K562 (cell line): ENCODE measurements around the gene GIGYF2. TPM values are rescaled to one million over a fixed set of nuclear protein-coding genes. Genes with fewer than 3 reads are reported as not detected.

Experiments used
- ATAC-seq: fragments of 200-7000 bp; cut with Tn5 transposase; 3 replicates; pipeline ENCODE4 v1.9.1; 2020; ENCODE audit warnings: moderate library complexity
- BruUV-seq: library from RNA; stranded (reverse); fragments of 400-500 nt; replicated peaks from 2 replicates; lab custom pipeline; 2021; lab: Mats Ljungman, UMichigan
- CTCF ChIA-PET: fragments of 300-600 bp; formaldehyde crosslinking; extraction: SDS; loops from one replicate; lab custom pipeline; 2021; ENCODE audit warnings: low intra/inter-chr PET ratio; lab: Yijun Ruan, JAX
- POLR2A ChIA-PET: fragments of 300-600, 350-650 bp; sonication (Branson Sonifier 250); formaldehyde crosslinking; extraction: SDS; loops from one replicate; lab custom pipeline; 2021; ENCODE audit warnings: antibody characterized with exemption, inconsistent platforms; lab: Yijun Ruan, JAX
- DNase-seq, 4 experiments: peaks; one replicate each; pipeline versions ENCODE4 v3.0.0 to v3.0.0-alpha.2; 2011 to 2018; ENCODE audit warnings: low spot score in 3 of 4, mixed read lengths in 3 of 4; ENCODE audit errors: extremely low read depth in 1 of 4
- FAIRE-seq: peaks from 2 replicates; lab custom pipeline; 2011; peaks lifted over from hg19 to GRCh38; lab: Jason Lieb, UNC
- H2AFZ ChIP-seq: 2 replicates; pipeline ENCODE4 v1.6.0; 2011; ENCODE audit warnings: low read depth, low read length, control low read depth, inconsistent platforms
- H3K27ac ChIP-seq: fragments of 200-600 bp; 3 replicates; pipeline ENCODE4 v1.8.0; 2011; ENCODE audit warnings: low read depth, mild to moderate bottlenecking, control low read depth, inconsistent platforms, low read length, moderate library complexity, mixed read lengths; ENCODE audit errors: extremely low read depth
- H3K27me3 ChIP-seq, 2 experiments: fragments of 300-600 bp in 1 of 2; 2 replicates in 1 of 2; 3 replicates in 1 of 2; pipeline versions ENCODE4 v1.6.0 to v1.8.0; 2011; ENCODE audit warnings: inconsistent platforms in 2 of 2, low read length in 2 of 2, mild to moderate bottlenecking in 1 of 2, mixed read lengths in 1 of 2, moderate library complexity in 1 of 2; ENCODE audit not compliant: control insufficient read depth in 2 of 2, insufficient read depth in 2 of 2
- H3K36me3 ChIP-seq: fragments of 300-600 bp; 3 replicates; pipeline ENCODE4 v1.8.0; 2011; ENCODE audit warnings: mild to moderate bottlenecking, low read length, inconsistent platforms; ENCODE audit not compliant: control insufficient read depth, insufficient read depth
- H3K4me1 ChIP-seq, 2 experiments: fragments of 200-600 bp in 1 of 2; replicated peaks in 1 of 2; 2 replicates in 1 of 2; 3 replicates in 1 of 2; pipeline versions ENCODE4 v1.5.1 to v1.8.0; 2011; ENCODE audit warnings: inconsistent platforms in 2 of 2, low read length in 2 of 2, mild to moderate bottlenecking in 1 of 2, mixed read lengths in 1 of 2, moderate library complexity in 1 of 2; ENCODE audit not compliant: control insufficient read depth in 2 of 2, insufficient read depth in 2 of 2
- H3K4me2 ChIP-seq: 2 replicates; pipeline ENCODE4 v1.6.1; 2011; ENCODE audit warnings: low read length, control low read depth, inconsistent platforms, mixed read lengths; ENCODE audit not compliant: insufficient read depth
- H3K4me3 ChIP-seq: fragments of 200-600 bp; sonication (generic), shearing (Covaris generic); 2 replicates; pipeline ENCODE4 v1.5.1; 2016; ENCODE audit warnings: control low read depth, inconsistent platforms
- H3K79me2 ChIP-seq: fragments of 200-600 bp; 3 replicates; pipeline ENCODE4 v1.8.0; 2011; ENCODE audit warnings: low read length, inconsistent platforms; ENCODE audit not compliant: control insufficient read depth, insufficient read depth
- H3K9ac ChIP-seq, 2 experiments: 2 replicates each; pipeline versions ENCODE4 v1.6.0 to v1.6.1; 2011; ENCODE audit warnings: low read depth in 2 of 2, low read length in 2 of 2, control low read depth in 1 of 2, inconsistent platforms in 1 of 2, mild to moderate bottlenecking in 1 of 2, mixed read lengths in 1 of 2; ENCODE audit not compliant: insufficient read depth in 1 of 2
- H3K9me1 ChIP-seq: one replicate; pipeline ENCODE4 v1.6.0; 2011; ENCODE audit warnings: inconsistent platforms, mild to moderate bottlenecking, low read length, moderate library complexity; ENCODE audit not compliant: control insufficient read depth, insufficient read depth
- H3K9me3 ChIP-seq: replicated peaks from 2 replicates; pipeline ENCODE4 v1.5.1; 2011; ENCODE audit warnings: low read depth, low read length, inconsistent platforms; ENCODE audit not compliant: control insufficient read depth, insufficient read depth
- H4K20me1 ChIP-seq: replicated peaks from 2 replicates; pipeline ENCODE4 v1.6.1; 2011; ENCODE audit warnings: low read length, inconsistent platforms, mixed read lengths; ENCODE audit not compliant: control insufficient read depth, insufficient read depth
- ARNT ChIP-seq, 2 experiments: fragments of 450-650 bp; IDR thresholded peaks; 2 replicates each; pipeline ENCODE4 v1.6.1; 2016; ENCODE audit warnings: mild to moderate bottlenecking in 1 of 2
- BCOR ChIP-seq: fragments of 450-650 bp; IDR thresholded peaks from 2 replicates; pipeline ENCODE4 v1.6.1; 2016
- DNMT1 ChIP-seq: fragments of 450-650 bp; IDR thresholded peaks from 2 replicates; pipeline ENCODE4 v1.6.1; 2016; ENCODE audit warnings: antibody characterized with exemption, mild to moderate bottlenecking
- KLF6 ChIP-seq: fragments of 250-450 bp; sonication (Bioruptor Pico); IDR thresholded peaks from 2 replicates; pipeline ENCODE4 v1.4.0; 2020; ENCODE audit warnings: mild to moderate bottlenecking, moderate library complexity, borderline replicate concordance
- NCOA1 ChIP-seq: fragments of 450-650 bp; IDR thresholded peaks from 2 replicates; pipeline ENCODE4 v1.6.1; 2016; ENCODE audit warnings: low read depth
- PHF8 ChIP-seq: fragments of 200-600 bp; sonication (generic); IDR thresholded peaks from 2 replicates; pipeline ENCODE4 v1.6.1; 2012; ENCODE audit warnings: mixed run types, mild to moderate bottlenecking, inconsistent platforms, low read length, moderate library complexity, borderline replicate concordance
- SIN3B ChIP-seq: fragments of 450-650 bp; IDR thresholded peaks from 2 replicates; pipeline ENCODE4 v1.6.1; 2017; ENCODE audit warnings: low read depth, mild to moderate bottlenecking, moderate library complexity
- SMARCE1 ChIP-seq: fragments of 450-650 bp; IDR thresholded peaks from 2 replicates; pipeline ENCODE4 v1.7.1; 2016; ENCODE audit warnings: mild to moderate bottlenecking
- SP1 ChIP-seq: sonication (generic); formaldehyde crosslinking; IDR thresholded peaks from 2 replicates; pipeline ENCODE4 v1.8.1; 2022; ENCODE audit warnings: mild to moderate bottlenecking, missing genetic modification reagents
- SREBF1 ChIP-seq: fragments of 150-350 bp; IDR thresholded peaks from 2 replicates; pipeline ENCODE4 v1.6.1; 2014; ENCODE audit warnings: antibody characterized with exemption, low read depth, low read length, borderline replicate concordance
- TARDBP ChIP-seq: fragments of 450-650 bp; IDR thresholded peaks from 2 replicates; pipeline ENCODE4 v1.6.1; 2016
- ZC3H11A ChIP-seq: IDR thresholded peaks from 2 replicates; pipeline ENCODE4 v1.6.1; 2012; ENCODE audit warnings: low read depth, low read length, improper control_type of control experiment
- ZNF668 ChIP-seq: fragments of 250-450 bp; sonication (Bioruptor Pico); IDR thresholded peaks from 2 replicates; pipeline ENCODE4 v1.8.0; 2022; ENCODE audit warnings: mild to moderate bottlenecking, inconsistent platforms
- WGBS: fragments of 100-300 bp; shearing (Covaris generic); methylation state at CpG from one replicate; pipeline ENCODE4 v1.1.6; 2016; ENCODE audit warnings: low coverage, mixed read lengths; ENCODE audit not compliant: insufficient coverage; ENCODE audit errors: missing lambda C conversion rate; 5-methylcytosine and 5-hydroxymethylcytosine counted together
- in situ Hi-C: fragments of 300-500 bp; cut with MboI; formaldehyde crosslinking; loops from 4 replicates; pipeline ENCODE4 v1.15.0; 2018; ENCODE audit warnings: inconsistent platforms, mixed read lengths
- intact Hi-C: fragments of 100-400 bp; cut with micrococcal nuclease; formaldehyde crosslinking; loops from 2 replicates; pipeline ENCODE4 v1.14.2; 2022
- polyA plus RNA-seq, 8 experiments: library from polyadenylated mRNA; depleted of rRNA in 4 of 8; stranded (reverse) in 5 of 8; unstranded in 3 of 8; fragments of >200 nt; fragmentation: Nextera tagmentation in 2 of 8; fragmentation: Illumina TruSeq in 1 of 8; extraction: Ambion mirVana in 2 of 8; extraction: Trizol in 1 of 8; gene quantifications; 2 replicates each; pipeline versions ENCODE4 v1.2.1 to v1.2.3, GENCODE V29; 2011 to 2014; ENCODE audit warnings: inconsistent platforms in 1 of 8, missing spikeins in 1 of 8
- total RNA-seq, 7 experiments: library from RNA; depleted of rRNA in 6 of 7; stranded (reverse); fragments of >200 nt in 6 of 7; fragmentation: Illumina TruSeq in 2 of 7; extraction: Trizol in 2 of 7; gene quantifications; 2 replicates each; pipeline versions ENCODE4 v1.2.1 to v1.2.3, GENCODE V29; 2011 to 2021; ENCODE audit warnings: low replicate concordance in 1 of 7
- TF ChIP-seq, protein P1 (sequence below), 3 experiments: fragments of 200-800 bp in 1 of 3; sonication (Bioruptor generic) in 1 of 3; sonication (generic) in 1 of 3; formaldehyde crosslinking in 1 of 3; IDR thresholded peaks; 2 replicates each; pipeline versions ENCODE4 v1.6.1 to v1.8.0; 2016 to 2022; ENCODE audit warnings: mild to moderate bottlenecking in 2 of 3, missing compliant biosample characterization in 2 of 3, missing genetic modification characterization in 2 of 3, missing genetic modification reagents in 1 of 3

Gene GIGYF2
- total and polyA plus RNA-seq, 9 of the 15 experiments (the other 6 are each of a cell fraction or from before 2014, with no cell fraction given) = 12.7 to 52.7 (median 34.9) TPM

DNA sequence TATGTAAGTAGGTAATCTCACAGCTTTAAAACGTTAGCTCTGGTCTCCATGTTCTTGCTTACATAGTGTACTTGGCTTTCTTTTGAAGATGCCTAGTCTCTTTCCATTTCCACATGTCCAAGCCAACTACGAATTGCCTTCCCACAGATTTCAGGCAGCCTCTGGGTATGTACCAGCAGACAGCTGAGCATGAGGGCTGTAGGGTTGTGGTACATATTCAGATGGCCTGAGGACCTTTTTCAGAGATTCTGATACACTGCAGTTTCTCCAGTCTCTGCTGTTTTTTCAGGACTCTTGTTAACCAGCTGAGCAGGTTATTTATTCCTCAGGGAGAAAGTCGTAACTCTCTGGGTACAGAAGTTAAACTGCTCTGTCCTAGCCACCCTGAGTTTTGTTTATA lies 82.3 kb downstream of the GIGYF2 start:
- no peak overlapping the region for H3K4me3 ChIP-seq
- ChIA-PET POLR2A (interaction anchor here (0.6 to 0.7 kb wide), 2 partner anchors 17 to 69 kb away, joined by 3 to 4 read pairs; no protein-coding TSS in a partner anchor), CTCF (no interaction called here)
- H3K9ac ChIP-seq = no peak overlapping the region
- no peaks in the 10 kb centered on the region for H4K20me1 ChIP-seq
- ATAC-seq (no peak), FAIRE-seq (no peak), DNase-seq (no peak)
- in situ Hi-C loops (no loop called here), intact Hi-C loops (no loop called here)
- WGBS = 93% methylated on average over 3 of the region's 3 CpGs
- no peak overlapping the region for H3K4me2 ChIP-seq
- H3K27me3 ChIP-seq = no peaks in the 10 kb centered on the region
- TF ChIP-seq BCOR (no peak), SIN3B (no peak), DNMT1 (no peak), PHF8 (no peak)
- no peak overlapping the region for H2AFZ ChIP-seq
- H3K4me1 ChIP-seq = no peaks in the 10 kb centered on the region
- BruUV-seq = no TSS peak
- H3K9me1 ChIP-seq = no peaks in the 10 kb centered on the region
- H3K9me3 ChIP-seq = no peaks in the 10 kb centered on the region
- no peak overlapping the region for H3K27ac ChIP-seq
- H3K79me2 ChIP-seq = no peaks in the 10 kb centered on the region
- peaks cover 18% of the 10 kb centered on the region for H3K36me3 ChIP-seq

DNA sequence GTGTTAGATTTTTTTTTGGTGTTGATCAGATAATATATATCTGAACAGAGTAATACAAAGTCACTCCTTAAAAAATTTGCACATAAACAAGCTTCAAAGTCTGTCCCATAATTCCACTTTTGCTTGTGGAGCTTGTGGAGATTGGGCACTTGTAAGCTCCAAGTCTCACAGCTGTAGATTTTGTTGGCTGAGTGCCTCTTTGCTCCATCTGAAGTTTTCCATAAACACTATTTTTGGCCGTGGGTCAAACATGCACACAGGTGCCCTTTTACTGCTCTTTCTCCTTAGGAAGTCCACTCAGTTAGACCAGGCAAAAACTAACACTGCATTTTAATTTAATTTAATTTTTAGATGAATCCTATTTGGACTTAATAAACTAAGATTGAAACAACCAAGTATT lies 82.8 kb downstream of the GIGYF2 start:
- no peak overlapping the region for H3K4me2 ChIP-seq
- no peaks in the 10 kb centered on the region for H3K79me2 ChIP-seq
- peaks cover 20% of the 10 kb centered on the region for H3K36me3 ChIP-seq
- no peak overlapping the region for H3K4me3 ChIP-seq
- no peak for FAIRE-seq
- ChIA-PET CTCF (no interaction called here), POLR2A (interaction anchor here (0.6 to 0.7 kb wide), 2 partner anchors 16 to 17 kb away, joined by 3 read pairs; no protein-coding TSS in a partner anchor)
- no peak overlapping the region for H3K9ac ChIP-seq
- no peaks in the 10 kb centered on the region for H3K27me3 ChIP-seq
- H3K4me1 ChIP-seq = no peaks in the 10 kb centered on the region
- TF ChIP-seq KLF6 (CRISPR knock-in tag) = no peak
- no peak for TF ChIP-seq ARNT (IDR thresholded peaks at IDR 0.05)
- no peak for TF ChIP-seq TARDBP
- TF ChIP-seq ZC3H11A = no peak
- TF ChIP-seq SREBF1 = no peak
- TF ChIP-seq SP1 (CRISPR knock-in tag) = no peak
- TF ChIP-seq NCOA1 = no peak
- TF ChIP-seq, protein P1, sequence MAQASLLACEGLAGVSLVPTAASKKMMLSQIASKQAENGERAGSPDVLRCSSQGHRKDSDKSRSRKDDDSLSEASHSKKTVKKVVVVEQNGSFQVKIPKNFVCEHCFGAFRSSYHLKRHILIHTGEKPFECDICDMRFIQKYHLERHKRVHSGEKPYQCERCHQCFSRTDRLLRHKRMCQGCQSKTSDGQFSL (CRISPR knock-in tag; IDR thresholded peaks at IDR 0.05) = no peak
- TF ChIP-seq, protein P1 (tag; IDR thresholded peaks at IDR 0.05) = no peak
- no peak for TF ChIP-seq SMARCE1
- TF ChIP-seq ZNF668 (CRISPR knock-in tag) = no peak
- no TSS peak for BruUV-seq
- no peaks in the 10 kb centered on the region for H3K9me1 ChIP-seq
- ATAC-seq = no peak
- H3K27ac ChIP-seq = no peak overlapping the region
- in situ Hi-C loops = no loop called here
- no peaks in the 10 kb centered on the region for H3K9me3 ChIP-seq
- intact Hi-C loops = no loop called here
- 86% methylated on average over 1 of the region's 1 CpG for WGBS
- no peak for DNase-seq
- H4K20me1 ChIP-seq = no peaks in the 10 kb centered on the region
- no peak overlapping the region for H2AFZ ChIP-seq
